Activated CD8-positive, alpha-beta memory T cell treated with anti-CD3 and anti-CD28 coated beads for 4 hours (primary cell): ENCODE data around the gene GALNT7.

Experiments
- DNase-seq, 2 donors: peaks; one replicate each; pipeline ENCODE4 v3.0.0-alpha.2; 2020; ENCODE audit warnings: low read depth in 2 of 2

Gene GALNT7

GRCh38 chr4:173294444-173294843, 125.8 kb downstream of the GALNT7 start:
- no peak for DNase-seq

GRCh38 chr4:173301518-173302201, 133.0 kb downstream of the GALNT7 start:
- DNase-seq, result no peak

GRCh38 chr4:173307778-173308177, 139.2 kb downstream of the GALNT7 start:
- DNase-seq, result no peak

GRCh38 chr4:173311368-173311767, 142.8 kb downstream of the GALNT7 start:
- DNase-seq, result no peak

- no peak for DNase-seq
Observed at GRCh38 chr4:173314715-173315114, 146.1 kb downstream of the GALNT7 start.

GRCh38 chr4:173316060-173316459, 147.4 kb downstream of the GALNT7 start:
- DNase-seq, result no peak

GRCh38 chr4:173317004-173317403, 148.4 kb downstream of the GALNT7 start:
- no peak for DNase-seq

GRCh38 chr4:173318240-173318639, 149.6 kb downstream of the GALNT7 start:
- DNase-seq, result no peak

GRCh38 chr4:173318648-173319211, 150.1 kb downstream of the GALNT7 start:
- no peak for DNase-seq

GRCh38 chr4:173319696-173320095, 151.1 kb downstream of the GALNT7 start:
- no peak for DNase-seq

GRCh38 chr4:173325007-173325736, 156.6 kb downstream of the GALNT7 start:
- no peak for DNase-seq

GRCh38 chr4:173328236-173328901, 159.8 kb downstream of the GALNT7 start:
- DNase-seq, result no peak

- DNase-seq, result no peak
Observed at GRCh38 chr4:173330590-173330989, 162.0 kb downstream of the GALNT7 start.

GRCh38 chr4:173332021-173332487, 163.4 kb downstream of the GALNT7 start:
- no peak for DNase-seq

- no peak for DNase-seq
Observed at GRCh38 chr4:173332963-173333657, 164.5 kb downstream of the GALNT7 start.

- DNase-seq, result peak in 1 of 2 donors; percentile 7
Observed at GRCh38 chr4:173333658-173334084, 165.1 kb downstream of the GALNT7 start.

- peak; percentile 98 to 100 for DNase-seq
Observed at GRCh38 chr4:173334085-173334890, 165.7 kb downstream of the GALNT7 start, which contains the start of gene HMGB2. Gene HMGB2, minus strand, starts transcription at chr4:173334358. Its CDS starts 709 bp downstream, at chr4:173333649.

GRCh38 chr4:173334891-173335752, 166.5 kb downstream of the GALNT7 start:
- DNase-seq, result no peak

GRCh38 chr4:173337463-173337862, 168.9 kb downstream of the GALNT7 start:
- no peak for DNase-seq
